H9 (cell line): ENCODE data around the gene JARID2. TPM values are rescaled to one million over a fixed set of nuclear protein-coding genes. Genes with fewer than 3 reads are reported as not detected.

ENCODE experiments used
- DNase-seq: peaks from one replicate; pipeline ENCODE4 v3.0.0-alpha.2; 2017
- H2AFZ ChIP-seq: one replicate; pipeline ENCODE4 v1.6.1; 2013; ENCODE audit warnings: mild to moderate bottlenecking, low read length, control low read depth, moderate library complexity
- H2AK5ac ChIP-seq: 2 replicates; pipeline ENCODE4 v1.6.1; 2013; ENCODE audit warnings: low read length, control low read depth, mixed read lengths; ENCODE audit not compliant: insufficient read length
- H2BK120ac ChIP-seq: one replicate; pipeline ENCODE4 v1.6.1; 2013; ENCODE audit warnings: low read depth, mild to moderate bottlenecking, low read length, control low read depth, inconsistent platforms; ENCODE audit not compliant: poor library complexity, severe bottlenecking
- H2BK12ac ChIP-seq: 2 replicates; pipeline ENCODE4 v1.6.1; 2013; ENCODE audit warnings: low read length, control low read depth, mixed read lengths, low read depth; ENCODE audit not compliant: insufficient read length
- H2BK15ac ChIP-seq: 2 replicates; pipeline ENCODE4 v1.6.1; 2013; ENCODE audit warnings: low read depth, low read length, control low read depth
- H2BK20ac ChIP-seq: one replicate; pipeline ENCODE4 v1.6.1; 2013; ENCODE audit warnings: low read depth, mild to moderate bottlenecking, low read length, control low read depth, inconsistent platforms; ENCODE audit not compliant: poor library complexity, severe bottlenecking
- H2BK5ac ChIP-seq: 2 replicates; pipeline ENCODE4 v1.6.1; 2013; ENCODE audit warnings: low read length, control low read depth, mixed read lengths; ENCODE audit not compliant: insufficient read length
- H3K14ac ChIP-seq: 2 replicates; pipeline ENCODE4 v1.6.1; 2013; ENCODE audit warnings: low read length, control low read depth; ENCODE audit not compliant: insufficient read depth
- H3K18ac ChIP-seq: 2 replicates; pipeline ENCODE4 v1.6.1; 2013; ENCODE audit warnings: low read depth, mild to moderate bottlenecking, mixed read lengths, low read length, control low read depth; ENCODE audit not compliant: insufficient read length
- H3K23ac ChIP-seq: 2 replicates; pipeline ENCODE4 v1.6.1; 2013; ENCODE audit warnings: low read length, control low read depth, mixed read lengths, low read depth; ENCODE audit not compliant: insufficient read length
- H3K23me2 ChIP-seq: 2 replicates; pipeline ENCODE4 v1.6.1; 2013; ENCODE audit warnings: low read depth, mild to moderate bottlenecking, mixed read lengths, low read length, control low read depth; ENCODE audit not compliant: insufficient read length, poor library complexity, severe bottlenecking
- H3K27ac ChIP-seq: 2 replicates; pipeline ENCODE4 v1.5.1; 2013; ENCODE audit warnings: low read length, control low read depth, mixed read lengths, low read depth; ENCODE audit not compliant: insufficient read length
- H3K27me3 ChIP-seq: 2 replicates; pipeline ENCODE4 v1.6.1; 2013; ENCODE audit warnings: low read length, control low read depth, inconsistent platforms; ENCODE audit not compliant: insufficient read depth
- H3K4ac ChIP-seq: 2 replicates; pipeline ENCODE4 v1.6.1; 2013; ENCODE audit warnings: low read depth, mild to moderate bottlenecking, control low read depth, inconsistent platforms, low read length, moderate library complexity
- H3K4me1 ChIP-seq: 2 replicates; pipeline ENCODE4 v1.6.1; 2013; ENCODE audit warnings: low read length, control low read depth, inconsistent platforms; ENCODE audit not compliant: insufficient read depth
- H3K4me2 ChIP-seq: 2 replicates; pipeline ENCODE4 v1.6.1; 2013; ENCODE audit warnings: low read length, control low read depth, mixed read lengths; ENCODE audit not compliant: insufficient read length, insufficient read depth
- H3K56ac ChIP-seq: 2 replicates; pipeline ENCODE4 v1.6.1; 2013; ENCODE audit warnings: low read depth, mild to moderate bottlenecking, mixed read lengths, low read length, control low read depth; ENCODE audit not compliant: insufficient read length
- H3K79me1 ChIP-seq: 2 replicates; pipeline ENCODE4 v1.6.1; 2013; ENCODE audit warnings: low read depth, mild to moderate bottlenecking, moderate library complexity, low read length, control low read depth, inconsistent platforms; ENCODE audit not compliant: insufficient read depth, poor library complexity, severe bottlenecking
- H3K79me2 ChIP-seq: 2 replicates; pipeline ENCODE4 v1.6.1; 2013; ENCODE audit warnings: low read length, control low read depth, inconsistent platforms; ENCODE audit not compliant: insufficient read depth
- H3K9ac ChIP-seq: 2 replicates; pipeline ENCODE4 v1.6.1; 2013; ENCODE audit warnings: low read length, control low read depth, mixed read lengths; ENCODE audit not compliant: insufficient read length; ENCODE audit errors: extremely low read depth
- H3K9me3 ChIP-seq: one replicate; pipeline ENCODE4 v1.6.1; 2013; ENCODE audit warnings: low read depth, low read length, inconsistent platforms; ENCODE audit not compliant: control insufficient read depth
- H3T11ph ChIP-seq: one replicate; pipeline ENCODE4 v1.6.1; 2013; ENCODE audit warnings: mild to moderate bottlenecking, low read length, control low read depth, inconsistent platforms
- H4K20me1 ChIP-seq: one replicate; pipeline ENCODE4 v1.6.1; 2013; ENCODE audit not compliant: control insufficient read depth, insufficient read length, insufficient read depth
- H4K5ac ChIP-seq: 2 replicates; pipeline ENCODE4 v1.6.1; 2013; ENCODE audit warnings: low read depth, mild to moderate bottlenecking, mixed read lengths, low read length, control low read depth; ENCODE audit not compliant: insufficient read length
- H4K8ac ChIP-seq: replicated peaks from 2 replicates; pipeline ENCODE4 v1.6.1; 2013; ENCODE audit warnings: low read length, control low read depth, mixed read lengths, low read depth; ENCODE audit not compliant: insufficient read length
- H4K91ac ChIP-seq: 2 replicates; pipeline ENCODE4 v1.6.1; 2013; ENCODE audit warnings: low read depth, mild to moderate bottlenecking, moderate library complexity, mixed read lengths, low read length, control low read depth; ENCODE audit not compliant: insufficient read length
- H3K27ac Mint-ChIP-seq, 3 experiments: 2 replicates in 2 of 3; 3 replicates in 1 of 3; pipeline ENCODE4 v1.8.0; 2020 to 2021; ENCODE audit warnings: mixed read lengths in 3 of 3, mild to moderate bottlenecking in 1 of 3, moderate library complexity in 1 of 3
- H3K27me3 Mint-ChIP-seq: 2 replicates; pipeline ENCODE4 v1.8.0; 2021; ENCODE audit warnings: low read depth, mild to moderate bottlenecking, moderate library complexity, mixed read lengths
- H3K36me3 Mint-ChIP-seq, 3 experiments: 2 replicates in 2 of 3; 3 replicates in 1 of 3; pipeline ENCODE4 v1.8.0; 2020 to 2021; ENCODE audit warnings: low read depth in 3 of 3, mixed read lengths in 3 of 3; ENCODE audit not compliant: insufficient read depth in 1 of 3
- H3K4me1 Mint-ChIP-seq, 2 experiments: 2 replicates each; pipeline ENCODE4 v1.8.0; 2020; ENCODE audit warnings: mixed read lengths in 2 of 2
- H3K4me3 Mint-ChIP-seq, 2 experiments: 2 replicates in 1 of 2; 3 replicates in 1 of 2; pipeline ENCODE4 v1.8.0; 2020 to 2021; ENCODE audit warnings: mild to moderate bottlenecking in 2 of 2, mixed read lengths in 2 of 2, moderate library complexity in 1 of 2
- H3K9me3 Mint-ChIP-seq, 2 experiments: 2 replicates in 1 of 2; 3 replicates in 1 of 2; pipeline ENCODE4 v1.8.0; 2020; ENCODE audit warnings: mild to moderate bottlenecking in 2 of 2, mixed read lengths in 2 of 2, moderate library complexity in 1 of 2
- CTCF ChIP-seq: fragments of 200-600 bp; sonication (generic); conservative IDR thresholded peaks from 3 replicates; pipeline ENCODE4 v1.8.0; 2021; ENCODE audit warnings: antibody characterized with exemption, mild to moderate bottlenecking
- whole genome bisulfite sequencing: extraction: QIAGEN DNeasy Blood & Tissue Kit; methylation state at CpG from one replicate; pipeline ENCODE4 v1.1.7; 2013; ENCODE audit warnings: missing lambda C conversion rate, low lambda C conversion rate, mixed read lengths; ENCODE audit not compliant: insufficient read length; ENCODE audit errors: extremely low coverage; 5-methylcytosine and 5-hydroxymethylcytosine counted together
- total RNA-seq: library from RNA; stranded (reverse); gene quantifications from 2 replicates; pipeline ENCODE4 v1.2.1, GENCODE V29; 2021

Gene JARID2
- total RNA-seq, 1 experiment from 2014 or later = 174 TPM

- no peak for DNase-seq
- H3K27me3 ChIP-seq = no peaks in the 10 kb centered on the region
- H3K79me1 ChIP-seq = peaks cover 2% of the 10 kb centered on the region
- no peak overlapping the region for H2AFZ ChIP-seq
- H3K56ac ChIP-seq = no peak overlapping the region
- H3K18ac ChIP-seq = no peak overlapping the region
- H4K5ac ChIP-seq = no peak overlapping the region
- no peak overlapping the region for H4K91ac ChIP-seq
- H3K4me2 ChIP-seq = no peak overlapping the region
- Mint-ChIP-seq H3K27ac (no peak overlapping the region), H3K27me3 (no peaks in the 10 kb centered on the region), H3K4me1 (peaks cover 85 to 86% of the 10 kb centered on the region in 2 experiments), H3K9me3 (peaks cover 0 to 2% of the 10 kb centered on the region in 2 experiments; a peak in 2 of 5 replicates), H3K4me3 (no peak overlapping the region; a peak in 1 of 5 replicates), H3K36me3 (peaks cover 16 to 27% (median 27%) of the 10 kb centered on the region in 3 experiments)
- H3K23me2 ChIP-seq = no peaks in the 10 kb centered on the region
- no peak overlapping the region for H3K23ac ChIP-seq
- H2AK5ac ChIP-seq = no peak overlapping the region
- peaks cover 95% of the 10 kb centered on the region for H3K79me2 ChIP-seq
- H2BK12ac ChIP-seq = no peak overlapping the region
- peaks cover 3% of the 10 kb centered on the region for H4K20me1 ChIP-seq
- WGBS = no CpG with 5 or more reads among the region's 6 CpGs
- H3K4me1 ChIP-seq = peaks cover 18% of the 10 kb centered on the region
- no peak overlapping the region for H3K9ac ChIP-seq
- H3K9me3 ChIP-seq = no peaks in the 10 kb centered on the region
- no peak overlapping the region for H2BK5ac ChIP-seq
- no peak overlapping the region for H2BK120ac ChIP-seq
- no peak overlapping the region for H2BK15ac ChIP-seq
- no peak overlapping the region for H3K14ac ChIP-seq
- no peak for TF ChIP-seq CTCF
- no peak overlapping the region for H3T11ph ChIP-seq
- H3K27ac ChIP-seq = no peak overlapping the region
- no peak overlapping the region for H2BK20ac ChIP-seq
- H3K4ac ChIP-seq = no peak overlapping the region
- H4K8ac ChIP-seq = no peak overlapping the region
Measured at GRCh38 chr6:15408008-15408407, 162.1 kb downstream of the JARID2 start.
